ENCODE measurements around the gene UBE2L5.
"Not testable (repeated sequence)": the region's sequence is repeated elsewhere in the genome, so short reads cannot be mapped to it uniquely, and the experiment has no call there.

The UBE2L5 gene

GRCh38 chr13:30443491-30443890, 21.2 kb downstream of the UBE2L5 start:
- not testable (repeated sequence) for H3K27ac ChIP-seq (ENCODE audit: low read depth, low read length); H3K27me3 ChIP-seq (ENCODE audit: control insufficient read depth, insufficient read depth, low read length); H3K36me3 ChIP-seq (ENCODE audit: control insufficient read depth, insufficient read depth, low read length); H3K9me3 ChIP-seq (ENCODE audit: control insufficient read depth, insufficient read depth, low read depth, low read length); H3K9ac ChIP-seq (ENCODE audit: low read length); H3K4me3 ChIP-seq (ENCODE audit: low read depth, low read length)
- peaks cover 18% of the 10 kb centered on the region for H3K4me1 ChIP-seq (ENCODE audit: control insufficient read depth, insufficient read depth, low read length)

- no peaks in the 10 kb centered on the region for H3K27me3 ChIP-seq (ENCODE audit: control insufficient read depth, insufficient read depth, low read length)
- H3K9ac ChIP-seq (ENCODE audit: low read length): no peak overlapping the region
- no peaks in the 10 kb centered on the region for H3K9me3 ChIP-seq (ENCODE audit: control insufficient read depth, insufficient read depth, low read depth, low read length)
- H3K4me1 ChIP-seq (ENCODE audit: control insufficient read depth, insufficient read depth, low read length): peaks cover 18% of the 10 kb centered on the region
- no peak overlapping the region for H3K27ac ChIP-seq (ENCODE audit: low read depth, low read length)
- no peak overlapping the region for H3K4me3 ChIP-seq (ENCODE audit: low read depth, low read length)
- no peaks in the 10 kb centered on the region for H3K36me3 ChIP-seq (ENCODE audit: control insufficient read depth, insufficient read depth, low read length)
These were observed 21.7 kb downstream of the UBE2L5 start for GRCh38 chr13:30443957-30444404.

- Histone ChIP-seq H3K4me3 (ENCODE audit: low read depth, low read length) (peak overlapping the region; percentile 55), H3K9me3 (ENCODE audit: control insufficient read depth, insufficient read depth, low read depth, low read length) (no peaks in the 10 kb centered on the region), H3K27me3 (ENCODE audit: control insufficient read depth, insufficient read depth, low read length) (no peaks in the 10 kb centered on the region), H3K9ac (ENCODE audit: low read length) (peak overlapping the region; percentile 8), H3K27ac (ENCODE audit: low read depth, low read length) (no peak overlapping the region), H3K4me1 (ENCODE audit: control insufficient read depth, insufficient read depth, low read length) (peaks cover 18% of the 10 kb centered on the region), H3K36me3 (ENCODE audit: control insufficient read depth, insufficient read depth, low read length) (no peaks in the 10 kb centered on the region)
These were observed 23.8 kb downstream of the UBE2L5 start for GRCh38 chr13:30446126-30446500.

GRCh38 chr13:30448441-30448840, 26.1 kb downstream of the UBE2L5 start:
- Histone ChIP-seq H3K27ac (ENCODE audit: low read depth, low read length) (no peak overlapping the region), H3K4me3 (ENCODE audit: low read depth, low read length) (no peak overlapping the region), H3K9me3 (ENCODE audit: control insufficient read depth, insufficient read depth, low read depth, low read length) (no peaks in the 10 kb centered on the region), H3K9ac (ENCODE audit: low read length) (no peak overlapping the region), H3K4me1 (ENCODE audit: control insufficient read depth, insufficient read depth, low read length) (peaks cover 18% of the 10 kb centered on the region), H3K36me3 (ENCODE audit: control insufficient read depth, insufficient read depth, low read length) (no peaks in the 10 kb centered on the region), H3K27me3 (ENCODE audit: control insufficient read depth, insufficient read depth, low read length) (no peaks in the 10 kb centered on the region)

- H3K36me3 ChIP-seq (ENCODE audit: control insufficient read depth, insufficient read depth, low read length): no peaks in the 10 kb centered on the region
- H3K4me3 ChIP-seq (ENCODE audit: low read depth, low read length): no peak overlapping the region
- H3K9ac ChIP-seq (ENCODE audit: low read length): no peak overlapping the region
- H3K27me3 ChIP-seq (ENCODE audit: control insufficient read depth, insufficient read depth, low read length): no peaks in the 10 kb centered on the region
- H3K27ac ChIP-seq (ENCODE audit: low read depth, low read length): no peak overlapping the region
- H3K4me1 ChIP-seq (ENCODE audit: control insufficient read depth, insufficient read depth, low read length): peaks cover 12% of the 10 kb centered on the region
- H3K9me3 ChIP-seq (ENCODE audit: control insufficient read depth, insufficient read depth, low read depth, low read length): no peaks in the 10 kb centered on the region
These were observed 27.8 kb downstream of the UBE2L5 start for GRCh38 chr13:30450066-30450465.

- H3K27ac ChIP-seq (ENCODE audit: low read depth, low read length); H3K4me3 ChIP-seq (ENCODE audit: low read depth, low read length); H3K9ac ChIP-seq (ENCODE audit: low read length); H3K4me1 ChIP-seq (ENCODE audit: control insufficient read depth, insufficient read depth, low read length); H3K36me3 ChIP-seq (ENCODE audit: control insufficient read depth, insufficient read depth, low read length); H3K9me3 ChIP-seq (ENCODE audit: control insufficient read depth, insufficient read depth, low read depth, low read length); H3K27me3 ChIP-seq (ENCODE audit: control insufficient read depth, insufficient read depth, low read length): not testable (repeated sequence)
These were observed 29.2 kb downstream of the UBE2L5 start for GRCh38 chr13:30451476-30451875.

GRCh38 chr13:30453727-30454126, 31.4 kb downstream of the UBE2L5 start:
- Histone ChIP-seq H3K4me3 (ENCODE audit: low read depth, low read length) (no peak overlapping the region), H3K27ac (ENCODE audit: low read depth, low read length) (no peak overlapping the region), H3K4me1 (ENCODE audit: control insufficient read depth, insufficient read depth, low read length) (no peaks in the 10 kb centered on the region), H3K27me3 (ENCODE audit: control insufficient read depth, insufficient read depth, low read length) (no peaks in the 10 kb centered on the region), H3K9me3 (ENCODE audit: control insufficient read depth, insufficient read depth, low read depth, low read length) (no peaks in the 10 kb centered on the region), H3K9ac (ENCODE audit: low read length) (no peak overlapping the region), H3K36me3 (ENCODE audit: control insufficient read depth, insufficient read depth, low read length) (peaks cover 6% of the 10 kb centered on the region)

GRCh38 chr13:30454991-30455390, 32.7 kb downstream of the UBE2L5 start:
- Histone ChIP-seq H3K27ac (ENCODE audit: low read depth, low read length) (no peak overlapping the region), H3K36me3 (ENCODE audit: control insufficient read depth, insufficient read depth, low read length) (peaks cover 19% of the 10 kb centered on the region)

GRCh38 chr13:30456290-30456689, 34.0 kb downstream of the UBE2L5 start:
- H3K9me3 ChIP-seq (ENCODE audit: control insufficient read depth, insufficient read depth, low read depth, low read length): no peaks in the 10 kb centered on the region
- H3K9ac ChIP-seq (ENCODE audit: low read length): no peak overlapping the region
- peaks cover 20% of the 10 kb centered on the region for H3K36me3 ChIP-seq (ENCODE audit: control insufficient read depth, insufficient read depth, low read length)
- no peaks in the 10 kb centered on the region for H3K27me3 ChIP-seq (ENCODE audit: control insufficient read depth, insufficient read depth, low read length)
- H3K4me3 ChIP-seq (ENCODE audit: low read depth, low read length): no peak overlapping the region
- no peaks in the 10 kb centered on the region for H3K4me1 ChIP-seq (ENCODE audit: control insufficient read depth, insufficient read depth, low read length)
- H3K27ac ChIP-seq (ENCODE audit: low read depth, low read length): no peak overlapping the region

More at GRCh38 chr13:30454991-30455390, 32.7 kb downstream of the UBE2L5 start:
- Histone ChIP-seq H3K4me1 (ENCODE audit: control insufficient read depth, insufficient read depth, low read length) (no peaks in the 10 kb centered on the region), H3K4me3 (ENCODE audit: low read depth, low read length) (no peak overlapping the region), H3K9ac (ENCODE audit: low read length) (no peak overlapping the region), H3K27me3 (ENCODE audit: control insufficient read depth, insufficient read depth, low read length) (no peaks in the 10 kb centered on the region), H3K9me3 (ENCODE audit: control insufficient read depth, insufficient read depth, low read depth, low read length) (no peaks in the 10 kb centered on the region)

GRCh38 chr13:30457306-30457891, 35.1 kb downstream of the UBE2L5 start:
- Histone ChIP-seq H3K36me3 (ENCODE audit: control insufficient read depth, insufficient read depth, low read length) (peaks cover 31% of the 10 kb centered on the region), H3K4me3 (ENCODE audit: low read depth, low read length) (no peak overlapping the region), H3K27me3 (ENCODE audit: control insufficient read depth, insufficient read depth, low read length) (no peaks in the 10 kb centered on the region), H3K9ac (ENCODE audit: low read length) (no peak overlapping the region), H3K9me3 (ENCODE audit: control insufficient read depth, insufficient read depth, low read depth, low read length) (no peaks in the 10 kb centered on the region), H3K27ac (ENCODE audit: low read depth, low read length) (no peak overlapping the region), H3K4me1 (ENCODE audit: control insufficient read depth, insufficient read depth, low read length) (no peaks in the 10 kb centered on the region)

GRCh38 chr13:30461279-30462066, 39.2 kb downstream of the UBE2L5 start:
- H3K9me3 ChIP-seq (ENCODE audit: control insufficient read depth, insufficient read depth, low read depth, low read length); H3K4me3 ChIP-seq (ENCODE audit: low read depth, low read length); H3K9ac ChIP-seq (ENCODE audit: low read length); H3K4me1 ChIP-seq (ENCODE audit: control insufficient read depth, insufficient read depth, low read length); H3K27me3 ChIP-seq (ENCODE audit: control insufficient read depth, insufficient read depth, low read length); H3K27ac ChIP-seq (ENCODE audit: low read depth, low read length): not testable (repeated sequence)
- peaks cover 48% of the 10 kb centered on the region for H3K36me3 ChIP-seq (ENCODE audit: control insufficient read depth, insufficient read depth, low read length)
